Naive thymus-derived CD4-positive, alpha-beta T cell (primary cell): ENCODE data around the gene PAOX. TPM values are rescaled to one million over a fixed set of nuclear protein-coding genes. Genes with fewer than 3 reads are reported as not detected.
"Not testable (repeated sequence)": the region's sequence is repeated elsewhere in the genome, so short reads cannot be mapped to it uniquely, and the experiment has no call there.

ENCODE experiments used
- ATAC-seq: fragments of 150-1000 bp; cut with Tn5 transposase; 2 replicates; pipeline ENCODE4 v1.10.0; 2021; ENCODE audit warnings: mild to moderate bottlenecking, moderate library complexity
- CTCF ChIA-PET: fragments of 350-600 bp; sonication (Branson Sonifier 250); formaldehyde crosslinking; loops from one replicate; lab custom pipeline; 2021; ENCODE audit warnings: antibody characterized with exemption; lab: Charles Lee
- POLR2A ChIA-PET: fragments of 350-600 bp; sonication (Branson Sonifier 250); formaldehyde crosslinking; loops from one replicate; lab custom pipeline; 2021; ENCODE audit warnings: antibody characterized with exemption, inconsistent platforms; lab: Charles Lee
- DNase-seq, 9 donors: peaks; one replicate each; pipeline versions ENCODE4 v3.0.0 to v3.0.0-alpha.2; 2020 to 2022; ENCODE audit warnings: mixed read lengths in 1 of 9
- H3K27ac ChIP-seq: one replicate; pipeline ENCODE4 v1.7.0; 2013; ENCODE audit warnings: mild to moderate bottlenecking, low read depth, low read length, moderate library complexity
- H3K27me3 ChIP-seq, 2 donors: one replicate each; pipeline ENCODE4 v1.7.0; 2013; ENCODE audit warnings: low read length in 2 of 2, mild to moderate bottlenecking in 2 of 2, moderate library complexity in 2 of 2; ENCODE audit not compliant: control insufficient read depth in 2 of 2, insufficient read depth in 2 of 2
- H3K36me3 ChIP-seq, 3 experiments: 1 replicate in 2 of 3; 2 replicates in 1 of 3; pipeline ENCODE4 v1.7.0; 2013; ENCODE audit warnings: low read length in 3 of 3, mild to moderate bottlenecking in 3 of 3, moderate library complexity in 1 of 3; ENCODE audit not compliant: insufficient read depth in 3 of 3, control insufficient read depth in 2 of 3
- H3K4me1 ChIP-seq, 2 donors: one replicate each; pipeline ENCODE4 v1.7.0; 2013; ENCODE audit warnings: low read length in 2 of 2, mild to moderate bottlenecking in 2 of 2, moderate library complexity in 1 of 2; ENCODE audit not compliant: control insufficient read depth in 2 of 2, insufficient read depth in 2 of 2
- H3K4me3 ChIP-seq: 2 replicates; pipeline ENCODE4 v1.7.0; 2013; ENCODE audit warnings: mild to moderate bottlenecking, low read length
- H3K9me3 ChIP-seq, 3 experiments: 1 replicate in 2 of 3; 2 replicates in 1 of 3; pipeline ENCODE4 v1.7.0; 2013; ENCODE audit warnings: low read length in 3 of 3; ENCODE audit not compliant: control insufficient read depth in 2 of 3
- H3K27ac Mint-ChIP-seq, 9 donors: one replicate each; pipeline ENCODE4 v1.8.0; 2020 to 2022; ENCODE audit warnings: mixed read lengths in 9 of 9, mild to moderate bottlenecking in 8 of 9, moderate library complexity in 5 of 9, inconsistent platforms in 2 of 9
- H3K27me3 Mint-ChIP-seq, 5 donors: one replicate each; pipeline ENCODE4 v1.8.0; 2021 to 2022; ENCODE audit warnings: mixed read lengths in 5 of 5, mild to moderate bottlenecking in 1 of 5
- H3K36me3 Mint-ChIP-seq, 5 donors: one replicate each; pipeline ENCODE4 v1.8.0; 2020 to 2022; ENCODE audit warnings: mixed read lengths in 5 of 5, mild to moderate bottlenecking in 3 of 5, inconsistent platforms in 1 of 5
- H3K4me1 Mint-ChIP-seq, 7 donors: one replicate each; pipeline ENCODE4 v1.8.0; 2020 to 2022; ENCODE audit warnings: mixed read lengths in 7 of 7, mild to moderate bottlenecking in 3 of 7, inconsistent platforms in 1 of 7
- H3K4me3 Mint-ChIP-seq, 10 donors: one replicate each; pipeline ENCODE4 v1.8.0; 2020 to 2022; ENCODE audit warnings: mild to moderate bottlenecking in 10 of 10, mixed read lengths in 10 of 10, moderate library complexity in 6 of 10, inconsistent platforms in 2 of 10
- H3K9me3 Mint-ChIP-seq, 11 donors: one replicate each; pipeline ENCODE4 v1.8.0; 2020 to 2022; ENCODE audit warnings: mixed read lengths in 11 of 11, mild to moderate bottlenecking in 4 of 11, inconsistent platforms in 1 of 11, moderate library complexity in 1 of 11
- intact Hi-C, 2 donors: fragments of 100-400 bp; cut with micrococcal nuclease; formaldehyde crosslinking; loops; one replicate each; pipeline ENCODE4 v1.15.1; 2023
- microRNA-seq: library from miRNA; unstranded; fragments of <30 nt; microRNA quantifications from one replicate; pipeline ENCODE4 v1.2.0, GENCODE V29; 2022; ENCODE audit warnings: borderline microRNAs expressed
- polyA plus RNA-seq, 2 donors: library from polyadenylated mRNA; unstranded; fragments of 300-500 nt; fragmentation: Illumina TruSeq; gene quantifications; one replicate each; pipeline ENCODE4 v1.2.3, GENCODE V29; 2021
- total RNA-seq, 6 experiments: library from RNA in 5 of 6; stranded (reverse) in 5 of 6; gene quantifications; 1 replicate in 5 of 6; 2 replicates in 1 of 6; pipeline ENCODE4 v1.2.3 and lab custom pipeline; 2021 to 2026

PAOX gene
- total and polyA plus RNA-seq, 7 experiments from 2014 or later, result 1.6 to 9.8 (median 7.7) TPM

DNA sequence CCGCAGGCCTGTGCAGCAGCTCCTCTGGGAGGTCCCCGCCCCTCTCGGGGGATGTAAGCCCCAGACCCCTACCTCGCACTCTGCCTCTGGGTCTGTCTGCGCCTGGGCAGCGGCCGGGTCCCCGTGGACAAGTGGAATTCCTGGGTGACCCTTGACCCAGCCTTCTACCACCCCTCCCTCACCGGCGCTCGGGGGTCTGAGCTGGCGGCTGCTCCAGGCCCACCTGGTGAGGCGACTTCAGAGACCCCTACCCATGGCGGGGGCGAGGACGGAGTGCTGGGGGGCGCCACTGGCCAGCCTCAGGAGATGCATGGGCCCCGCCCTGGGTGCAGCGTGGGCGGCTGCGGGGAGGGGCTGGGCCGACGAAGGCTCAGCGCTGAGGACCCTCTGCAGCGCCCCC, 53.7 kb downstream of the PAOX start:
- H3K4me1 ChIP-seq, H3K4me3 ChIP-seq, DNase-seq, H3K36me3 Mint-ChIP-seq, H3K4me3 Mint-ChIP-seq, H3K27ac Mint-ChIP-seq, POLR2A ChIA-PET, H3K4me1 Mint-ChIP-seq, H3K27ac ChIP-seq, H3K27me3 ChIP-seq, H3K9me3 ChIP-seq, intact Hi-C loops, H3K36me3 ChIP-seq, CTCF ChIA-PET: not testable (repeated sequence)
- peaks cover 7 to 29% (median 15%) of the 10 kb centered on the region in 5 donors for H3K27me3 Mint-ChIP-seq
- H3K9me3 Mint-ChIP-seq, result peaks cover 0 to 23% (median 6%) of the 10 kb centered on the region in 11 donors
- ATAC-seq, result peak; percentile 22

DNA sequence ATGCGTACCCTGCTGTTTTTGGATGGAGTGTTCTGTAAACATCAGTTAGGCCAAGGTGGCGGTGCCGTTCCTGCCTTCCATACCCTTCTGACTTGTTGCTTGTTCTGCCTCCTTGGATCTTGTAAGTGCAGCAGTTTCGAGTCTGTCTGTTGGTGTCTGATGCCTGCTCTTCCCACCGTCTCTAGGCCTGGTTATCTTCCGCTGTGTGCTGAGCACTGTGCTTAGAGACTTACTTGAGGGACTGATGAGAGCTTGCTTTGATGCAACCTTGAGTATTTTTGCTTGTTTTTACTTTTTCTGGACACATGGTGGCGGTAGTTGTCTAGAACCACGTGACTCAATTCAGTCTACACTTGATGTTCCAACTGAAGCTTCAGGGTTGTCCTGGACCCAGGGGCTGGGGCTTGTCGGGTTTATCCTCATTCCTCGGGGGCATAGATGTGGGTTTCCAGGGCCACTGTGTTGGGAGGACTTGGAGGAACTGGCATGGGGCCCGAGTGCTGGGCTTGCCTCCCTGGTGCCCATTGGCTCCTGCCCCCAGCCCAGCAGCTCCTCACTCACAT, 59.7 kb downstream of the PAOX start:
- Histone ChIP-seq H3K9me3 (no peaks in the 10 kb centered on the region), H3K36me3 (no peaks in the 10 kb centered on the region), H3K27me3 (no peaks in the 10 kb centered on the region), H3K4me3 (no peak overlapping the region), H3K27ac (no peak overlapping the region), H3K4me1 (peaks cover 0 to 9% of the 10 kb centered on the region in 2 donors)
- no peak overlapping the region for H3K4me3 Mint-ChIP-seq
- H3K36me3 Mint-ChIP-seq, result peaks cover 0 to 11% (median 5%) of the 10 kb centered on the region in 5 donors
- H3K27ac Mint-ChIP-seq, result no peak overlapping the region
- POLR2A ChIA-PET, result no interaction called here
- H3K4me1 Mint-ChIP-seq, result peaks cover 0 to 26% (median 12%) of the 10 kb centered on the region in 7 donors
- CTCF ChIA-PET, result interaction anchor here (1.0 kb wide), 1 partner anchor 171 kb away, joined by 3 read pairs; no protein-coding TSS in a partner anchor
- DNase-seq (peak in 1 of 9 donors; percentile 21), ATAC-seq (peak; percentile 45)
- H3K27me3 Mint-ChIP-seq, result peaks cover 4 to 21% (median 16%) of the 10 kb centered on the region in 5 donors
- intact Hi-C loops, result loop anchor here in 1 of 2 donors (5.0 kb wide), 1 partner anchor 169 kb away; no protein-coding TSS in a partner anchor
- H3K9me3 Mint-ChIP-seq, result peaks cover 0 to 10% (median 1%) of the 10 kb centered on the region in 11 donors

DNA sequence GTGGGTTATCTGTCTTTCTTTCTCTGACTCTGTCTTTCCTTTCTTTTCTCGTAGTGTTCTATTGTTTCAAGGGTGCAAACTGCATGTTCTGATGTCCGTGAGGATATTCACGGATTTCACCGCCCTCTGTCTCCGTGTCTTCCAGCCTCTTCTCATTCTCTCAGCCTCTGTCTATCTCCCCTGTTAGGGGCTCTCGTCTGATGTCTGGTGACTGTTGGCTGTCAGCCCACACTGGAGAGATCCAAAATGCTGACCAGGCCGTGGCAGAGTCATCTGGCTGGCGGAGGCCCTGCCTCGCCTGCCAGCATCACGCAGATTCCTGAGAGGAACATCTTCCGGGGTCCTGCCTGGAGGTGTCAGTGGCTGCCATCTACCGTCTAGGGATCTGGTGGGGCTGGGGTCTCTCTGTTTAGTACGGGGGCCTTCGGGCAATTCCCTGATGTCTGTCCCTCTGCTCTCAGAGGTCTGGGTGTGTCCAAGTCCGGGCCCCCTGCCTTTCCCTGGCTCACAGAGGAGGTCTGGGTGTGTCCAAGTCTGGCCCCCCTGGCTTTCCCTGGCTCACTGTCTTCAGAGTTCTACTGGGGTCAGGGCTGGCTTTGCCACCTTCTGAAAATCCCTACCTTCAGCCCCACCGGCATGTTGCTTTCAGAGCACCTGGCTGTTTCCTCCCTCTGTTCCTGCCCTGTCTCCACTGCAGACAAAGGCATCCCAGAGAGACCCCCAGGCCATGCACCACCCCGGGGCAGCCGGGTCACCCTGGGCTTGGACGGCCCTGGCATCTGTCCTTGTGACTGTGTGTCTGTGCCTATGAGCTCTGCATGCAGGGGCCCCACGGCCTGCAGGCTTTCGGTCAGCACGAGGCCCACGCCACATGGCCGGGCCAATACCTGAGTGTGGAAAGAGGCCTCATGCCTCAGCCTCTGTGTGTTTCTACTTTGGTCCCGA, 60.7 kb downstream of the PAOX start:
- H3K27me3 ChIP-seq, result no peaks in the 10 kb centered on the region
- no peaks in the 10 kb centered on the region for H3K9me3 ChIP-seq
- H3K27ac Mint-ChIP-seq, result no peak overlapping the region
- peaks cover 0 to 10% (median 1%) of the 10 kb centered on the region in 11 donors for H3K9me3 Mint-ChIP-seq
- no peak overlapping the region for H3K27ac ChIP-seq
- peaks cover 4 to 19% (median 16%) of the 10 kb centered on the region in 5 donors for H3K27me3 Mint-ChIP-seq
- H3K36me3 Mint-ChIP-seq, result peaks cover 0 to 11% (median 5%) of the 10 kb centered on the region in 5 donors
- ATAC-seq (no peak), DNase-seq (no peak)
- CTCF ChIA-PET, result no interaction called here
- no peak overlapping the region for H3K4me3 Mint-ChIP-seq
- no peak overlapping the region for H3K4me3 ChIP-seq
- intact Hi-C loops, result loop anchor here in 1 of 2 donors (5.0 kb wide), 1 partner anchor 168 kb away; no protein-coding TSS in a partner anchor
- H3K36me3 ChIP-seq, result no peaks in the 10 kb centered on the region
- peaks cover 0 to 26% (median 12%) of the 10 kb centered on the region in 7 donors for H3K4me1 Mint-ChIP-seq
- POLR2A ChIA-PET, result no interaction called here
- H3K4me1 ChIP-seq, result peaks cover 0 to 9% of the 10 kb centered on the region in 2 donors

DNA sequence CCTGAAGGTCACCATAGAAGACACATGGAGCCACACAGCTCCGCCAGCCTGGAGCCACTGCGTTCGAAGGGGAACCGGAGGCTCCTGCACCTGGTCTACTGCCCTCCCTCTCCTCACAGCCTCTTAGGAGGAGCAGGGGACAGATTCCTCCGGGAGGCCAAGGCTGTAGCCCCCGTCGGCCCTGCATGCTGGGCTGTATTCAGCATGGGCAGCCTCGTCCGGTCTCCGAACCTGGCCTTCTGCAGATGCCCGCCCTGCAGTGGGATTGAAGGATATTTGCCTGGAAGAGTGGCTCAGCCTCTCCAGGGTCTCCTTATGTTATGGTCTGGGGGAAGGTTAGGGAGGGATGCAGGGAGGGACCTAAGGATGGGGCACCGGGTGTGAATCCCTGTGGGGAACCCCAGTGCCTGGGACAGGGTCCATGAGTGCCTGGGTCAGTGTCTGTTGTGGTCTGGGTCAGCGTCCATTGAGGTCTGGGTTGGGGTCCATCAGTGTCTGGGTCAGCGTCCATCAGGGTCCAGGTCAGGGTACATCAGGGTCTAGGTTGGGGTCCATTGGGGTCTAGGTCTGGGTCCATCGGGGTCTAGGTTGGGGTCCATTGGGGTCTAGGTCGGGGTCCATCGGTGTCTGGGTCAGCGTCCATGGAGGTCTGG, 61.7 kb downstream of the PAOX start:
- Mint-ChIP-seq H3K9me3 (peaks cover 0 to 14% (median 7%) of the 10 kb centered on the region in 11 donors), H3K4me1 (peaks cover 0 to 26% (median 12%) of the 10 kb centered on the region in 7 donors), H3K27me3 (peaks cover 4 to 17% (median 16%) of the 10 kb centered on the region in 5 donors), H3K36me3 (peaks cover 0 to 11% (median 5%) of the 10 kb centered on the region in 5 donors), H3K4me3 (no peak overlapping the region), H3K27ac (no peak overlapping the region)
- H3K9me3 ChIP-seq, result peaks cover 0 to 7% (median 0%) of the 10 kb centered on the region in 3 experiments
- H3K36me3 ChIP-seq, result no peaks in the 10 kb centered on the region
- CTCF ChIA-PET, result no interaction called here
- H3K4me1 ChIP-seq, result peaks cover 0 to 9% of the 10 kb centered on the region in 2 donors
- DNase-seq, result no peak
- H3K4me3 ChIP-seq, result no peak overlapping the region
- no peak overlapping the region for H3K27ac ChIP-seq
- no peak for ATAC-seq
- intact Hi-C loops, result no loop called here
- H3K27me3 ChIP-seq, result no peaks in the 10 kb centered on the region
- POLR2A ChIA-PET, result no interaction called here

Small RNAs within 50 kb of the gene (microRNA-seq; reads per million reads assigned to microRNA genes)
- not detected for gene MIR3944

Other genes starting within 250 kb of the PAOX start
- gene KNDC1, start 219.0 kb upstream of the PAOX start, total RNA-seq, result 1 to 10 TPM in 1 of 5 experiments, under 1 TPM in 3, not detected in 1; 0.05 to 3.6 (median 0.60) TPM
- gene KNDC1, start 219.0 kb upstream of the PAOX start, polyA plus RNA-seq, result not detected
- gene UTF1, start 149.0 kb upstream of the PAOX start, total RNA-seq, result under 1 TPM in 1 of 5 experiments, not detected in 4; 0.56 TPM
- gene UTF1, start 149.0 kb upstream of the PAOX start, polyA plus RNA-seq, result not detected
- gene VENTX, start 141.4 kb upstream of the PAOX start, total RNA-seq, result 1 to 10 TPM in 1 of 5 experiments, under 1 TPM in 1, not detected in 3; 0.85 to 5.7 TPM
- not detected for gene VENTX, start 141.4 kb upstream of the PAOX start, polyA plus RNA-seq
- 100 to 1,000 TPM in 2 of 5 experiments, 10 to 100 TPM in 3; 19.5 to 239 (median 87.6) TPM for gene ADAM8, start 102.4 kb upstream of the PAOX start, total RNA-seq
- gene ADAM8, start 102.4 kb upstream of the PAOX start, polyA plus RNA-seq, result 10 to 100 TPM; 22.7 to 27.8 TPM
- gene TUBGCP2, start 70.4 kb upstream of the PAOX start, total RNA-seq, result 10 to 100 TPM; 67.7 to 97.0 (median 69.5) TPM
- 10 to 100 TPM; 29.6 to 32.6 TPM for gene TUBGCP2, start 70.4 kb upstream of the PAOX start, polyA plus RNA-seq
- gene ZNF511, start 70.3 kb upstream of the PAOX start, total RNA-seq, result 10 to 100 TPM; 29.6 to 49.8 (median 32.8) TPM
- 10 to 100 TPM; 78.9 to 88.1 TPM for gene ZNF511, start 70.3 kb upstream of the PAOX start, polyA plus RNA-seq
- 1 to 10 TPM in 4 of 5 experiments, not detected in 1; 1.5 to 5.1 (median 3.4) TPM for gene CALY, start 42.4 kb upstream of the PAOX start, total RNA-seq
- gene CALY, start 42.4 kb upstream of the PAOX start, polyA plus RNA-seq, result under 1 TPM; 0.33 to 0.91 TPM
- gene PRAP1, start 31.9 kb upstream of the PAOX start, total RNA-seq, result not detected
- not detected for gene PRAP1, start 31.9 kb upstream of the PAOX start, polyA plus RNA-seq
- gene FUOM, start 21.2 kb upstream of the PAOX start, total RNA-seq, result 10 to 100 TPM; 11.2 to 24.6 (median 16.9) TPM
- gene FUOM, start 21.2 kb upstream of the PAOX start, polyA plus RNA-seq, result 10 to 100 TPM; 21.9 to 22.9 TPM
- gene ECHS1, start 5.9 kb upstream of the PAOX start, total RNA-seq, result 10 to 100 TPM; 17.5 to 39.8 (median 28.9) TPM
- 100 to 1,000 TPM in 1 of 2 donors, 10 to 100 TPM in 1; 81.9 to 104 TPM for gene ECHS1, start 5.9 kb upstream of the PAOX start, polyA plus RNA-seq
- gene MTG1, start 14.9 kb downstream of the PAOX start, total RNA-seq, result 10 to 100 TPM; 51.0 to 67.1 (median 57.2) TPM
- 10 to 100 TPM; 25.6 to 40.7 TPM for gene MTG1, start 14.9 kb downstream of the PAOX start, polyA plus RNA-seq
- not detected for gene SPRN, start 45.4 kb downstream of the PAOX start, total RNA-seq
- gene SPRN, start 45.4 kb downstream of the PAOX start, polyA plus RNA-seq, result under 1 TPM; 0.10 to 0.34 TPM
- gene SCART1, start 74.7 kb downstream of the PAOX start, total RNA-seq, result 1 to 10 TPM; 2.3 to 8.6 (median 4.5) TPM
- gene SCART1, start 74.7 kb downstream of the PAOX start, polyA plus RNA-seq, result under 1 TPM in 1 of 2 donors, not detected in 1; 0.03 TPM
- gene CYP2E1, start 148.1 kb downstream of the PAOX start, total RNA-seq, result 1 to 10 TPM in 4 of 5 experiments, under 1 TPM in 1; 0.19 to 2.2 (median 1.7) TPM
- not detected for gene CYP2E1, start 148.1 kb downstream of the PAOX start, polyA plus RNA-seq
- gene SYCE1, start 186.3 kb downstream of the PAOX start, total RNA-seq, result under 1 TPM in 3 of 5 experiments, not detected in 2; 0.22 to 0.41 (median 0.24) TPM
- gene SYCE1, start 186.3 kb downstream of the PAOX start, polyA plus RNA-seq, result under 1 TPM in 1 of 2 donors, not detected in 1; 0.61 TPM
- not detected for gene FRG2B, start 247.5 kb downstream of the PAOX start, total RNA-seq
- not detected for gene FRG2B, start 247.5 kb downstream of the PAOX start, polyA plus RNA-seq